GM21723 (cell line): ENCODE data around the gene FOXF2.

Source experiments
- ATAC-seq: cut with Tn5 transposase; IDR thresholded peaks from one replicate; pipeline ENCODE4 v1.9.1; 2021; ENCODE audit warnings: mild to moderate bottlenecking, moderate library complexity; ENCODE audit not compliant: unreplicated experiment

Gene FOXF2

GRCh38 chr6:1438471-1438881 is 49.1 kb downstream of the FOXF2 start:
- ATAC-seq = no peak

DNA sequence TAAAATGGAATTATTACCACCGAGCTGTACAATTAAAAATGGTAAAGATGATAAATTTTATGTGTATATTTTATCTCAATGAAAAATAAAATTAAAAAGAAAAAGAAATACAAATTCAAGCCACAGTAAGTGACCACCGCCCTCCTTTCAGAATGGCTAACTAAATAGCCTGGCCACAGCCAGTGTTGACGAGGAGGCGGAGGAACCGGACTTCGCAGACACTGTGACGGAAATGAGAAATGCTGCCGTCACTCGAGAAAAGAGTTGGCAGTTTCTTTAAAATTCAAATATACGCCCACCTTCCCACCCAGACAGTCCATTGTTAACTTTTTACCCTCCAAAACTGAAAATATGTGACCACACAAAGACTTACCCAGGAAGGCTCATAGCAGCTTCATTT is 50.0 kb downstream of the FOXF2 start:
- no peak for ATAC-seq

- no peak for ATAC-seq
Measured at GRCh38 chr6:1442929-1443328, 53.6 kb downstream of the FOXF2 start.
